Activated T-cell treated with anti-CD3 and anti-CD28 coated beads, Interleukin-2, amount 50 U/mL, for 4 hours (primary cell): Measurements from ENCODE around the gene PIK3CA. TPM values are rescaled to one million over a fixed set of nuclear protein-coding genes. Genes with fewer than 3 reads are reported as not detected.
A peak's percentile ranks its signal among the peaks of the same experiment; 100 is the strongest.
"Not testable (repeated sequence)": the region's sequence is repeated elsewhere in the genome, so short reads cannot be mapped to it uniquely, and the experiment has no call there.

Experiments used
- ATAC-seq, 2 donors: fragments of 200-7000 bp; cut with Tn5 transposase; one replicate each; pipeline ENCODE4 v1.10.0; 2021
- DNase-seq: peaks from one replicate; pipeline ENCODE4 v3.0.0-alpha.2; 2020
- H3K27me3 Mint-ChIP-seq: one replicate; pipeline ENCODE4 v1.8.0; 2021; ENCODE audit warnings: low read depth, mixed read lengths
- H3K36me3 Mint-ChIP-seq: one replicate; pipeline ENCODE4 v1.8.0; 2022; ENCODE audit warnings: mixed read lengths; ENCODE audit not compliant: insufficient read depth
- H3K4me1 Mint-ChIP-seq: one replicate; pipeline ENCODE4 v1.8.0; 2021; ENCODE audit warnings: low read depth, mixed read lengths
- H3K4me3 Mint-ChIP-seq: one replicate; pipeline ENCODE4 v1.8.0; 2021; ENCODE audit warnings: mild to moderate bottlenecking, moderate library complexity, mixed read lengths
- H3K9me3 Mint-ChIP-seq: one replicate; pipeline ENCODE4 v1.8.0; 2021; ENCODE audit warnings: mixed read lengths
- total RNA-seq, 3 donors: library from RNA; stranded (reverse); gene quantifications; one replicate each; pipeline ENCODE4 v1.2.1, GENCODE V29; 2021

Gene PIK3CA
- 10 to 100 TPM; 11.4 to 16.1 (median 12.0) TPM for total RNA-seq

DNA sequence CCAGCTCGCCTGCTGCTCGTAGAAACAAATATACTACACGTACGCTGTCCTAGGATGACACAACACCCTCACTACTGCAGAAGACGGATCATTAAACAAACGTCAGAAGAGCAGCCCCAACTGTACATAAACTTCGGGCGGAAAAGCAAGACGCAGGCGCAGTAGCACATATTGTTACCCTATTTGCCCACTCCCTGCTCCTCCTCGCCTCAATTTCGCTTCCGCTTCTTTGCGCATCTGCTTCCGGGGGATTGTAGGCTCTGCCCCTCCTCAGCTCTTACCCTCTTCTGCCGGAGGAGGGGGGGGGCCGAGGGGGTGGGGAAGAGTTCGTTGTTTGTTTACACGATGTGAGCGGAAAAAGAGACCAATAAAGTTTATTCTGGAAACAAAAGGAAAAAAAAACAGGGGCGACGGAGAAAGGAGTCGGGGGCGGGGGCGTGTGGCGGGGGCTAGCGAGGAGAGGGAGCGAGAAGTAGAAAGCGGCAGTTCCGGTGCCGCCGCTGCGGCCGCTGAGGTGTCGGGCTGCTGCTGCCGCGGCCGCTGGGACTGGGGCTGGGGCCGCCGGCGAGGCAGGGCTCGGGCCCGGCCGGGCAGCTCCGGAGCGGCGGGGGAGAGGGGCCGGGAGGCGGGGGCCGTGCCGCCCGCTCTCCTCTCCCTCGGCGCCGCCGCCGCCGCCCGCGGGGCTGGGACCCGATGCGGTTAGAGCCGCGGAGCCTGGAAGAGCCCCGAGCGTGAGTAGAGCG is at the start of gene PIK3CA:
Gene PIK3CA (plus strand): TSS at position 485 of the 743 bp plus-strand sequence. CDS start 50,469 bp downstream, outside the sequence.
- Mint-ChIP-seq H3K9me3 (no peaks in the 10 kb centered on the region), H3K4me3 (peak within 1 kb of the TSS; percentile 89), H3K4me1 (peaks cover 40% of the 10 kb centered on the region), H3K27me3 (no peaks in the 10 kb centered on the region), H3K36me3 (no peaks in the 10 kb centered on the region)
- ATAC-seq (peak; percentile 69 to 73), DNase-seq (peak; percentile 87)

DNA sequence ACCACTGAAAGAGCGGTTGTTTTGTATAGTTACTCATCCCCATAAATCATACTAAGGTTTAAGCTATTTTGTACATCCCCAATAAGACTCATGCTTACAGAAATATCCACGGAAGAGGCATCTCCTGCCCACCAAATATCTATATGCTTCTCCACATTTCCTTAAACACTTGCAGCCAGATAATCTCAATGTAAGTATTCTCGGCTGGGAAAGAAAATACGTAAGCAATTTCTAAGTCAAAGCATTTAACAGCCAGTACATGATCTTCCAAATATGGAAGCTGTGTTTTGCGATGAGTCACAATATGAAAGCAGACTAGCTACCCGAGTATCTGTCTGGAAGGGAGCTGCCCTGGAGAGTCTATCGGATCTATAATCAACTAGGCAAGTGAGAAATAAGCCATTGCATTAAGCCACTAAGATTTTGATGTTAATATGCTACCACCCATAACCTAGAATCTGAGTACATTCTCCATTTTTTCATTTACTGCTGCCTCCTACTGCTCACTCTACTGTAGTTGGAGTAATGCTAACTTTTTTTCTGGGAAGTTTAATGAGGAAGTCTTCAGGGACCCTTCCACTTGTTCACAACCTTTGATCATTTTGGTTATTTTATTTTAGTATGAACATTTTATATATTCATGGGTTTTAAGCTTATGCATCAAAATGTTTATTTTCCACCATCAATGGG is 49.6 kb upstream of the PIK3CA start:
- no peak for ATAC-seq
- Mint-ChIP-seq H3K9me3 (no peaks in the 10 kb centered on the region), H3K36me3 (no peaks in the 10 kb centered on the region)

DNA sequence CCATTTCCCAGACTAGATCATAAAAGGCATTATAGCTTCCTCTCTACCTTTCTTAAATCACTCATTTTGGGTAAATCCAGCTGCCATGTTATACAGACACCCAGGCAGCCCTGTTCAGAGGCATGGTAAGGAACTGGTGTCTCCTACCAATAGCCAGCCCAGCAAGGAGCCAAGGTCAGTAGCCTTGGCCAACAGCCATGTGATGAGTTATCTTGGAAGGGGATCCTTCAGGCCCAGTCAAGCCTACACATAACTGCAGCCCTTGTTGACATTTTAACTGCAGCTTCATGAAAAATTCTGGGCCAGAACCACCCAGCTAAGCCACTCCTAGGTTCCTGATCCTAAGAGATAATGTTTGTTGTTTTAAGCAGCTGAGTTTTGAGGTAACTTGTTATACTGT is 47.5 kb upstream of the PIK3CA start:
- ATAC-seq (no peak), DNase-seq (no peak)
- Mint-ChIP-seq H3K9me3 (no peaks in the 10 kb centered on the region), H3K36me3 (no peaks in the 10 kb centered on the region), H3K4me3 (no peak overlapping the region), H3K4me1 (no peaks in the 10 kb centered on the region), H3K27me3 (peaks cover under 1% of the 10 kb centered on the region)

More for the DNA sequence above, 49.6 kb upstream of the PIK3CA start:
- no peaks in the 10 kb centered on the region for H3K4me1 Mint-ChIP-seq
- no peaks in the 10 kb centered on the region for H3K27me3 Mint-ChIP-seq
- DNase-seq, result no peak
- no peak overlapping the region for H3K4me3 Mint-ChIP-seq

DNA sequence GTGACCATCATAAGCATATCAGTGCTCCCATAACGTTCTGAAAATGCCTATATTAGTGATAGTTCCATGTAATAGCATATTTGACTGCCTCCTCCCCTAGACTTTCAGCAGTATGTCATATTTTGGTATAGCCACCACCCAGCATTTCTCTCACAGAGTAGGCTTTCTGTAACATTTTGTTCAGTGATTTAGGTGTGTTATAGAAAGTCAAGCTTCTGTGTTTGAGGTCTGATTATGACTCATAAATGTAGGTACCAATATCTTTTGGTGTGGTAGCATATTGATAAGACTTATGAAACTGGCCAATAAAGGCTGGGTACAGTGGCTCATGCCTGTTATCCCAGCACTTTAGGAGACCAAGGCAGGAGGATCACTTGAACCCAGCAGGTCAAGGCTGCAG is 42.3 kb upstream of the PIK3CA start:
- DNase-seq (no peak), ATAC-seq (no peak)
- Mint-ChIP-seq H3K4me3 (no peak overlapping the region), H3K4me1 (no peaks in the 10 kb centered on the region), H3K27me3 (peaks cover 1% of the 10 kb centered on the region), H3K9me3 (no peaks in the 10 kb centered on the region), H3K36me3 (no peaks in the 10 kb centered on the region)

DNA sequence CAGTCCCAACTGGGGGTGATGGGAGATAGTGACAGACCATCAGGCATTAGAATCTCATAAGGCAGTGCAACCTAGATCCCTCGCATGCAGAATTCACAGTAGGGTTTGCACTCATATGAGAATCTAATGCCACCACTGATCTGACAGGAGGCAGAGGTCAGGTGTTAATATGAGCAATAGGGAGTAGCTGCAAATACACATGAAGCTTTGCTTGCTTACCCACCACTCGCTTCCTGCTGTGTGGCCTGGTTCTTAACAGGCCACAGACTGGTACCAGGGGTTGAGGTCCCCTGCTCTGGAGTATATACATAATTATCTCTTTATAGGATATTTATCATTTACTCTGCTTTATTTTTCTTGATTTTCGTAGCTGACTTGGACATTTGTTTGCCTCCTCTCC is 40.5 kb upstream of the PIK3CA start:
- Mint-ChIP-seq H3K9me3 (no peaks in the 10 kb centered on the region), H3K27me3 (peaks cover 8% of the 10 kb centered on the region), H3K4me3 (no peak overlapping the region), H3K36me3 (no peaks in the 10 kb centered on the region), H3K4me1 (no peaks in the 10 kb centered on the region)
- ATAC-seq, result no peak
- DNase-seq, result no peak

DNA sequence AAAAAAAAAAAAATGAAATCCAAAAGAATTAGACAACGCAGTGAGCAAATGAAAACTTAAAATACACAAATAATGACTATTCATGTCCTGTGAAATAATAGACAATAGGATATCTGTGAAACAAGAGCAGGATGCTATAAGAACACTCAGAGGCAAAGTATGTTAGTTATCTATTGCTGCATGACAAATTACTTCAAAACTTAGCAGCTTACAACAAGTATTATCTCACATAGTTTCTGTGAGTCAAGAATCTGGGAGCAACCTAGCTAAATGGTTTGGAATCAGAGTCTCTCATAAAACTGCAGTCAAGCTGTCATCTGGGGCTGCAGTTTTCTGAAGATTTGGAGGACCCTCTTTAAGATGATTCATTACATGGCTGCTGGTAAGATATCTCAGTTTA is 40.1 kb upstream of the PIK3CA start:
- H3K27me3 Mint-ChIP-seq, result peaks cover 12% of the 10 kb centered on the region
- no peaks in the 10 kb centered on the region for H3K4me1 Mint-ChIP-seq
- no peaks in the 10 kb centered on the region for H3K9me3 Mint-ChIP-seq
- H3K4me3 Mint-ChIP-seq, result no peak overlapping the region
- DNase-seq (no peak), ATAC-seq (no peak)
- H3K36me3 Mint-ChIP-seq, result no peaks in the 10 kb centered on the region

DNA sequence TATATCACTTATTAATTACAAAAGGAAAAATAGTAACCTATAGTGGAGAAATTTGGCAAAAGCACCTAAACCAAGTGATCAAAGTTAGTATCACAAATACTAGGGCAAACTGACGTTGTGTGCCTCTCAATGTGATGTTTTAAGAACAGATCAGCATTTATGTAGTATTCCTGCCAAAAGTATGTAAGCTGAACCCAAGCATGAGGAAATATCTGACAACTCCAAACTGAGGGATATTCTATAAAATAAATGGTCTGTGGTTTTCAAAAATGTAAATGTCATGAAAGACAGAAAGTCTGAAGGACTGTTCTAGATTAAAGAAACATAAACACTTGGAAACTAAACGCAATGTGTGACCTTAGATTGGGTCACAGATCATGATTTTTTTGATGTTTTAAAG is 34.3 kb upstream of the PIK3CA start:
- peaks cover 15% of the 10 kb centered on the region for H3K27me3 Mint-ChIP-seq
- ATAC-seq, result no peak
- no peak overlapping the region for H3K4me3 Mint-ChIP-seq
- H3K36me3 Mint-ChIP-seq, result no peaks in the 10 kb centered on the region
- no peak for DNase-seq
- no peaks in the 10 kb centered on the region for H3K4me1 Mint-ChIP-seq
- H3K9me3 Mint-ChIP-seq, result no peaks in the 10 kb centered on the region

DNA sequence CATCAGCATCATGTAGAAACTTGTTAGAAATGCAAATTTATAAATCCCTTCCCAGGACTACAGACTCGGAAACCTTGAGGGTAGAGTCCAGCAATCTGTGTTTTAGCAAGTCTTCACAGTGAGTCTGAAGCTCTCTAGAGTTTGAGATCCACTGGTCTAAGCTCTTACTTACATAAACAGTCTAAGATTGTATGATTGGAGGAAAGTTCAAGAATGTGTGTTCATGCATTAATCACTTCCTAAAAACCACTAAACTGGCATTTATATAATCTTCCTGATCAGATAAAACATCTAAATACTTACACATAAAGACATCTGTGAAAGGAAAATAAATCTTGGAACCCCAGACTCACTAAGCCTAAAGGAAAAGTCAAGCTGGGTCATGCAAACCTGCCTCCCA is 32.7 kb upstream of the PIK3CA start:
- not testable (repeated sequence) for H3K9me3 Mint-ChIP-seq, H3K36me3 Mint-ChIP-seq, H3K4me3 Mint-ChIP-seq, DNase-seq, H3K4me1 Mint-ChIP-seq, ATAC-seq
- H3K27me3 Mint-ChIP-seq, result peaks cover 15% of the 10 kb centered on the region

DNA sequence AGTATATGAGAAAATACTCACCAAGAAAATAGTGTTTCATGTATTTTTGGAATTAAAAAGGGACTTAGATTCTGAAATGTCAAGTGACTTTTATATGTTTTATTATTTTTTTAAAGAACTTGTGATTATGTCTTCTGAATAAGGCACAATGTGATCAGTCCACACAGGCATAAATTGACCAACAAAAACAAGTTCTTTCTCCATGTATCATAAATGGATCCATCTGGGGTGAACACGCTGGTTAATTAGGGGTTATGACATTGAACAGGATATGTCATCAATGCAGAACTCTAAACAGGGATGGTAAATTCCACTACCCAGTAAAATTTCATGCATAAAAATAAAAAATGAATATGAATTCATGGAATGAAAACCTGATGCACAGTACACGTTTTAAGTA is 31.3 kb upstream of the PIK3CA start:
- H3K4me1 Mint-ChIP-seq, result no peaks in the 10 kb centered on the region

DNA sequence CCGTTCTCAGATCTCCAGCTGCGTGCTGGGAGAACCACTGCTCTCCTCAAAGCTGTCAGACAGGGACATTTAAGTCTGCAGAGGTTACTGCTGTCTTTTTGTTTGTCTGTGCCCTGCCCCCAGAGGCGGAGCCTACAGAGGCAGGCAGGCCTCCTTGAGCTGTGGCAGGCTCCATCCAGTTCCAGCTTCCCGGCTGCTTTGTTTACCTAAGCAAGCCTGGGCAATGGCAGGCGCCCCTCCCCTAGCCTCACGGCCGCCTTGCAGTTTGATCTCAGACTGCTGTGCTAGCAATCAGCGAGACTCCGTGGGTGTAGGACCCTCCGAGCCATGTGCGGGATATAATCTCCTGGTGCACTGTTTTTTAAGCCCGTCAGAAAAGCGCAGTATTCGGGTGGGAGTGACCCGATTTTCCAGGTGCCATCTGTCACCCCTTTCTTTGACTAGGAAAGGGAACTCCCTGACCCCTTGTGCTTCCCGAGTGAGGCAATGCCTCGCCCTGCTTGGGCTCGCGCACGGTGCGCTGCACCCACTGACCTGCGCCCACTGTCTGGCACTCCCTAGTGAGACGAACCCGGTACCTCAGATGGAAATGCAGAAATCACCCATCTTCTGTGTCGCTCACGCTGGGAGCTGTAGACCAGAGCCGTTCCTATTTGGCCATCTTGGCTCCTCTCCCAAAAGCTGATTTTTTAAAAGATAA is 15.8 kb upstream of the PIK3CA start:
- H3K36me3 Mint-ChIP-seq, H3K4me3 Mint-ChIP-seq, H3K27me3 Mint-ChIP-seq, H3K4me1 Mint-ChIP-seq, ATAC-seq, DNase-seq, H3K9me3 Mint-ChIP-seq: not testable (repeated sequence)

More for the DNA sequence above, 31.3 kb upstream of the PIK3CA start:
- Mint-ChIP-seq H3K36me3 (no peaks in the 10 kb centered on the region), H3K27me3 (peaks cover 13% of the 10 kb centered on the region), H3K9me3 (no peaks in the 10 kb centered on the region), H3K4me3 (no peak overlapping the region)
- DNase-seq (no peak), ATAC-seq (no peak)

DNA sequence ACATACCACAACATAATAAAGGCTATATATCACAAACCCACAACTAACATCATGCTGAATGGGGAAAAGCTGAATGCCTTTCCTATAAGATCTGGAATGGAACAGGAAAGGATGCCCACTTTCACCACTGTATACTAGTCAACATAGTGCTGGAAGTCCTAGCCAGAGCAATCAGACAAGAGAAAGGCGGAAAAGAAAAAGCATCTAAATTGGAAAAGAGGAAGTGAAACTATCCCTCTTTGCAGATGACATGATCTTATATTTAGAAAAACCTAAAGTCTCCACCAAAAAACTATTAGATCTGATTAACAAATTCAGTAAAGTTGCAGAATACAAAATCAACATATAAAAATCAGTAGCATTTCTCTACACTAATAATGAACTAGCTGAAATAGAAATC is 14.6 kb upstream of the PIK3CA start:
- no peaks in the 10 kb centered on the region for H3K9me3 Mint-ChIP-seq
- H3K27me3 Mint-ChIP-seq, result peaks cover 11% of the 10 kb centered on the region
- H3K4me1 Mint-ChIP-seq, result peaks cover 4% of the 10 kb centered on the region
- ATAC-seq (no peak), DNase-seq (no peak)
- no peak overlapping the region for H3K4me3 Mint-ChIP-seq
- H3K36me3 Mint-ChIP-seq, result no peaks in the 10 kb centered on the region

DNA sequence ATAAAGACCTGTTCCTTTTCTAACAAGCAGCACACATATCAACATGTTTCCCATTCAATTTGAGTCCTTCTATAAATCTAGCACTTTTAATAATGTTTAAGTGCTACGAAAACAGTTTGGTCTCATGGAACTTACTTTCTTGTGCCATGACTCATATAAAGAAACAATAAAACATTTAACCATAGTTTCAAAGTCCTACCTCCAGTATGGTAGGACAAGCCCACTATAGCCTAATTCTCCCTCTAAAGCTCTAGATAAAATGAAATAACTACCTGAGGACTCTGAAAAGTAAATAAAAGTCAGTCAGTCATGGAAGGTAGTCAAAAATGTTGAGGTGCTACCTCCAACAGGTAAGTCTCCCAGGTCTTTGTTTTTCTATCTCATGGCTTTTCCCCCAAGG is 12.0 kb upstream of the PIK3CA start:
- peaks cover 7% of the 10 kb centered on the region for H3K4me1 Mint-ChIP-seq
- ATAC-seq, result no peak
- H3K27me3 Mint-ChIP-seq, result peaks cover 12% of the 10 kb centered on the region
- no peaks in the 10 kb centered on the region for H3K9me3 Mint-ChIP-seq
- no peak overlapping the region for H3K4me3 Mint-ChIP-seq
- DNase-seq, result no peak
- H3K36me3 Mint-ChIP-seq, result no peaks in the 10 kb centered on the region

DNA sequence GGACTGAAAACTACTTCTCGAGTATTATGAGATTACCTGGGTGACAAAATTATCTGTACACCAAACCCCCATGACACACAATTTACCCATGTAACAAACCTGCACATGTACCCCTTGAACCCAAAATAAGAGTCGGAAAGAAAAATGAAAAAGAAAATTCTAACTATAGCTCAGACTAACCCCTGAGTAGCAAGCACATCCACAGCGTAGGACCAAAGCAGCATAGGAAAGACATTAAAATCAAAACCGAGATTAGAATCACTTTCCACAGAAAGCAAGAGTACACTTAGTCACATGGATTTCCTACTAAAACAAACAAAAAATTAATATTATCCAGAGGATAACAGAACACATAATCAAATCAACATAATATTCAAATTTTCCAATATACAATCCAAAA is 6.3 kb upstream of the PIK3CA start:
- ATAC-seq (peak in 1 of 2 donors; percentile 30), DNase-seq (no peak)
- Mint-ChIP-seq H3K27me3 (peaks cover 7% of the 10 kb centered on the region), H3K9me3 (no peaks in the 10 kb centered on the region), H3K4me3 (no peak overlapping the region), H3K4me1 (peaks cover 11% of the 10 kb centered on the region), H3K36me3 (no peaks in the 10 kb centered on the region)

DNA sequence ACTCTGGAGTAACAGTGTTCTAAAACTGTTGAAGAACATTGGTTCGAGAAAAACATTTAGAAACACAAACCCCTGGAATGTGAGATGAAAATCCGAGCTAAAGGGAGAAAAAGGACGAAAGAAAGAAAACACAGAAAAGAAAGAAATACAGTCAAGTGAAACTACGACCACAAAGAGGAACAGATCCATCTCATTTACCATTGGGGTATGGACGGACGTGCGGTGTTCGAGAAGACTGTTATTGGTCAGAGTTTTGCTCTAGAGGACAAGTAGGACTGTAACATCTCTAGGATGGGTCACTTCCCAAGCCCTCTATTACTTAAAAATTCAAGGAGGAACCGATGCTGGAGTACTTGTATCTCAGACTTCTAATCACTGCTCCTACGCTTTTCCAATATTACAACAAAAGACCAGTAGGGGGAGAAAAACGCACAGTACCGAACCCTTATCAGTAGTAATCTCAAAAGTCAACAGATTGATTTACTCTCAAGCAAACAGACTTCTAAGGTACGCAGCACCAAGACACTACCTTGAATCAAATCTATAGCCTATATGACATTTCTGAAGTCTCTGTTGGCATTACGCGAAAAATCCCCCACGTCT is 1.1 kb upstream of the PIK3CA start:
- peaks cover 31% of the 10 kb centered on the region for H3K4me1 Mint-ChIP-seq

More for the DNA sequence above, 1.1 kb upstream of the PIK3CA start:
- Mint-ChIP-seq H3K9me3 (no peaks in the 10 kb centered on the region), H3K36me3 (no peaks in the 10 kb centered on the region), H3K4me3 (no peak overlapping the region), H3K27me3 (no peaks in the 10 kb centered on the region)
- ATAC-seq (peak; percentile 3 to 4), DNase-seq (no peak)
